HG03097 (cell line): ENCODE data around the gene CACNG6.
"Not testable (repeated sequence)": the region's sequence is repeated elsewhere in the genome, so short reads cannot be mapped to it uniquely, and the experiment has no call there.

ENCODE experiments used
- ATAC-seq: cut with Tn5 transposase; IDR thresholded peaks from one replicate; pipeline ENCODE4 v1.9.1; 2021; ENCODE audit not compliant: unreplicated experiment, low FRiP score

The CACNG6 gene

GRCh38 chr19:54036542-54036941 is 45.1 kb downstream of the CACNG6 start:
- not testable (repeated sequence) for ATAC-seq

GRCh38 chr19:54040003-54040402 is 48.6 kb downstream of the CACNG6 start:
- ATAC-seq = no peak

DNA sequence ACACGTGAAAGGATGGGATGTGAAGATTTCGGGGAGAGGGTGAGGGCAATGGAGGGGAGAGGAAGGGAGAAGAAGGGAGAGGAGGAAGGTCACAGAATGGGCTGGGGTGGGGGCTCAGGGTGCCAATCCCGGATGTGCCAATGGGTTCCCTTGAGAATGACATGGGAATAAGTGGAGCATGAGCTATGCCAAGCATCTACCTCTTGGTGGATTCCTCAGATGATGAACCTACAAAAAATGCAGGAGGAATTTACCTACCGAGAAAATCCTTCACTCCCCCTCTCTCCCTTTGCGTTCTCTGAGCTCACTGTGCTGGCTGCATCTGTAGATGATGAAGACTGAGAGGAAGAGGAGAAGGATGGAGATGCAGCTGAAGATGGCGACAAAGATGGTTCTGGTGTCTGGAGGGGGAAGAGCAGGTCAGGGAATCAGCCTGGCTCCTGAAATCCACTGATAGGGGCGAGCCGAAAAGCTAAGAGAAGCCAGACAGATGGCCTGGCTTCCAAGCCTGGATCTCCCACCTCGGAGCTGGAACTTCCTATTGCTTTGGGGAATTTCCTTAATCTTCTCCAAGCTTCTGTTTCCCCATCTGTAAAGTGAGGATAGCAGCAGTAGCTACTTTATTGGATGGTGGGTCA is 50.7 kb downstream of the CACNG6 start:
- ATAC-seq = no peak

DNA sequence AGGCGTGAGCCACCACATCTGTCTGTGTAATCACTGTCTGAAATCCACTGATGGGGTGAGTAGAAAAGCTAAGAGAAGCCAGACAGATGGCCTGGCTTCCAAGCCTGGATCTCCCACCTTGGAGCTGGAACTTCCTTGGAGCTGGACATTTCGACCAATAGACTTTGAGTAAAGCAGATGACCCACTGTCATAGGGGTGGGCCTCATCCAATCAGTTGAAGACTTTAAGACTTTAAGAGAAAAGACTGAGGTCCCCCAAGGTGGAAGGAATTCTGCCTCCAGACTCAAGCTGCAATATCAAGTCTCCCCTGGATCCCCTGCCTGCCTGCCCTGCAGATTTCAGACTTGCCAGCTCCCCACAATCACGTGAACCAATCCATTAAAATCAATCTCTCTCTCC is 51.6 kb downstream of the CACNG6 start:
- ATAC-seq = no peak

DNA sequence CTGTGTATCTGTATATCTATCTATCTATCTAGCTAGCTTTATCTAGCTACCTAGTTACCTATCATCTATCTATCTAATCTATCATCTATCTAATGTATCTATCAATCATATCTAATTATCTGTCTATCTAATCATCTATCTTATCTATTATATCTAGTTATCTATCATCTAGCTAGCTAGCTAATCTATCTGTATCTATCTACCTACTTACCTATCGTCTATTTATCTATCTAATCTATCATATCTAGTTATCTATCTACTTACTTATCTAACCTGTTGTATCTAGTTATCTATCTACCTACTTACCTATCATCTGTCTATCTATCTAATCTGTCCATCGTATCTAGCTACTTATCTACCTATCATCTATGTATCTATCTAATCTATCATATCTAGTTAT is 54.3 kb downstream of the CACNG6 start:
- ATAC-seq = no peak

GRCh38 chr19:54047616-54048015 is 56.2 kb downstream of the CACNG6 start:
- no peak for ATAC-seq
